Measurements from ENCODE around the gene BACH2. TPM values are rescaled to one million over a fixed set of nuclear protein-coding genes. Genes with fewer than 3 reads are reported as not detected.

BACH2 gene
- total RNA-seq, 4 donors from 2014 or later, result 3.6 to 13.4 (median 7.5) TPM

GRCh38 chr6:89944181-89944755 lies 352.4 kb downstream of the BACH2 start:
- in situ Hi-C loops (cut with MboI; ENCODE audit: low sequenced_read_pairs in 4 of 4), result loop anchor here (5.0 to 10.0 kb wide), 5 partner anchors 441 to 538 kb away; no protein-coding TSS in a partner anchor

GRCh38 chr6:89942601-89943000 lies 354.0 kb downstream of the BACH2 start:
- peak overlapping the region in 1 of 4 donors; percentile 58 for H3K27ac ChIP-seq
- in situ Hi-C loops (cut with MboI; ENCODE audit: low sequenced_read_pairs in 4 of 4), result loop anchor here (5.0 to 10.0 kb wide), 5 partner anchors 442 to 540 kb away; no protein-coding TSS in a partner anchor
- ATAC-seq, result no peak

More at GRCh38 chr6:89944181-89944755, 352.4 kb downstream of the BACH2 start:
- ATAC-seq (no peak), DNase-seq (no peak)
- Histone ChIP-seq H3K4me1 (peaks cover 25 to 27% of the 10 kb centered on the region in 2 donors), H3K27ac (no peak overlapping the region), H3K4me3 (no peak overlapping the region), H3K36me3 (no peaks in the 10 kb centered on the region), H3K9me3 (no peaks in the 10 kb centered on the region), H3K27me3 (no peaks in the 10 kb centered on the region)
- TF ChIP-seq POLR2A (IDR thresholded peaks at IDR 0.05) (no peak), CTCF (IDR thresholded peaks at IDR 0.05 in 4 of 5, conservative IDR thresholded peaks at IDR 0.05 in 1 of 5) (no peak)
- intact Hi-C loops (cut with DNase I; ENCODE audit: low total_unique reads), result loop anchor here (5.0 to 10.0 kb wide), 2 partner anchors 151 to 273 kb away; no protein-coding TSS in a partner anchor

GRCh38 chr6:89941763-89942497 lies 354.7 kb downstream of the BACH2 start:
- intact Hi-C loops (cut with DNase I; ENCODE audit: low total_unique reads), result loop anchor here (2.0 to 10.0 kb wide), 3 partner anchors 153 to 355 kb away; partner anchors contain the start of gene BACH2
- no peaks in the 10 kb centered on the region for H3K9me3 ChIP-seq
- DNase-seq (peak in 1 of 2 donors; percentile 37), ATAC-seq (no peak)
- peaks cover 25 to 27% of the 10 kb centered on the region in 2 donors for H3K4me1 ChIP-seq
- peak overlapping the region; percentile 6 to 60 (median 47) for H3K27ac ChIP-seq
- H3K36me3 ChIP-seq, result peaks cover 0 to 2% of the 10 kb centered on the region in 2 donors
- in situ Hi-C loops (cut with MboI; ENCODE audit: low sequenced_read_pairs in 4 of 4), result loop anchor here (5.0 to 10.0 kb wide), 5 partner anchors 443 to 540 kb away; no protein-coding TSS in a partner anchor
- no peaks in the 10 kb centered on the region for H3K27me3 ChIP-seq
- H3K4me3 ChIP-seq, result no peak overlapping the region
- TF ChIP-seq POLR2A (IDR thresholded peaks at IDR 0.05) (no peak), CTCF (IDR thresholded peaks at IDR 0.05 in 4 of 5, conservative IDR thresholded peaks at IDR 0.05 in 1 of 5) (no peak)

More at GRCh38 chr6:89942601-89943000, 354.0 kb downstream of the BACH2 start:
- TF ChIP-seq CTCF (IDR thresholded peaks at IDR 0.05 in 4 of 5, conservative IDR thresholded peaks at IDR 0.05 in 1 of 5) (no peak), POLR2A (IDR thresholded peaks at IDR 0.05) (no peak)
- intact Hi-C loops (cut with DNase I; ENCODE audit: low total_unique reads), result loop anchor here (5.0 to 10.0 kb wide), 2 partner anchors 152 to 275 kb away; no protein-coding TSS in a partner anchor
- Histone ChIP-seq H3K9me3 (no peaks in the 10 kb centered on the region), H3K4me1 (peaks cover 25 to 27% of the 10 kb centered on the region in 2 donors), H3K27me3 (no peaks in the 10 kb centered on the region), H3K4me3 (no peak overlapping the region), H3K36me3 (no peaks in the 10 kb centered on the region)
- no peak for DNase-seq

GRCh38 chr6:89941031-89941762 lies 355.4 kb downstream of the BACH2 start:
- no peak overlapping the region for H3K4me3 ChIP-seq
- peak overlapping the region; percentile 18 to 60 (median 47) for H3K27ac ChIP-seq
- TF ChIP-seq POLR2A (IDR thresholded peaks at IDR 0.05), result no peak
- no peak for TF ChIP-seq CTCF (IDR thresholded peaks at IDR 0.05 in 4 of 5, conservative IDR thresholded peaks at IDR 0.05 in 1 of 5)
- ATAC-seq (peak; percentile 67 to 80), DNase-seq (peak; percentile 42 to 48)
- intact Hi-C loops (cut with DNase I; ENCODE audit: low total_unique reads), result loop anchor here (2.0 to 10.0 kb wide), 3 partner anchors 154 to 356 kb away; partner anchors contain the start of gene BACH2
- peaks cover 25 to 27% of the 10 kb centered on the region in 2 donors for H3K4me1 ChIP-seq
- peaks cover 0 to 8% of the 10 kb centered on the region in 2 donors for H3K36me3 ChIP-seq
- H3K9me3 ChIP-seq, result no peaks in the 10 kb centered on the region
- H3K27me3 ChIP-seq, result no peaks in the 10 kb centered on the region
- in situ Hi-C loops (cut with MboI; ENCODE audit: low sequenced_read_pairs in 4 of 4), result loop anchor here (5.0 to 10.0 kb wide), 5 partner anchors 444 to 541 kb away; no protein-coding TSS in a partner anchor
